H1 (cell line): Measurements from ENCODE around the gene JMJD8. TPM values are rescaled to one million over a fixed set of nuclear protein-coding genes. Genes with fewer than 3 reads are reported as not detected.

Source experiments
- FOSL1 ChIP-seq: IDR thresholded peaks from 2 replicates; pipeline ENCODE4 v1.6.1; 2011; ENCODE audit warnings: mild to moderate bottlenecking, low read depth, low read length, moderate library complexity; ENCODE audit not compliant: insufficient read depth
- GABPA ChIP-seq: IDR thresholded peaks from 2 replicates; pipeline ENCODE4 v1.6.1; 2011; ENCODE audit warnings: mild to moderate bottlenecking, low read length, moderate library complexity, borderline replicate concordance; ENCODE audit not compliant: insufficient read depth
- HDAC2 ChIP-seq, 2 experiments: fragments of 300-600 bp in 1 of 2; sonication (generic) in 1 of 2; IDR thresholded peaks; 2 replicates each; pipeline ENCODE4 v1.6.1; 2011 to 2012; ENCODE audit warnings: low read depth in 2 of 2, low read length in 2 of 2, mild to moderate bottlenecking in 2 of 2, moderate library complexity in 2 of 2, borderline replicate concordance in 1 of 2, inconsistent platforms in 1 of 2
- KDM5A ChIP-seq: fragments of 200-600 bp; IDR thresholded peaks from 2 replicates; pipeline ENCODE4 v1.7.1; 2012; ENCODE audit warnings: mild to moderate bottlenecking, low read length, inconsistent platforms, mixed read lengths
- NRF1 ChIP-seq: IDR thresholded peaks from 2 replicates; pipeline ENCODE4 v1.6.1; 2011; ENCODE audit warnings: mild to moderate bottlenecking, low read depth, low read length, improper control_type of control experiment
- PHF8 ChIP-seq: fragments of 200-600 bp; sonication (generic); conservative IDR thresholded peaks from 2 replicates; pipeline ENCODE4 v1.7.1; 2012; ENCODE audit warnings: low read depth, mild to moderate bottlenecking, inconsistent platforms, low read length, moderate library complexity
- POLR2AphosphoS5 ChIP-seq: IDR thresholded peaks from 2 replicates; pipeline ENCODE4 v1.6.1; 2011; ENCODE audit warnings: low read depth, low read length
- SP1 ChIP-seq: IDR thresholded peaks from 2 replicates; pipeline ENCODE4 v1.6.1; 2011; ENCODE audit warnings: low read depth, low read length
- SP2 ChIP-seq: IDR thresholded peaks from 2 replicates; pipeline ENCODE4 v1.6.1; 2012; ENCODE audit warnings: mild to moderate bottlenecking, low read length, inconsistent platforms
- TAF7 ChIP-seq: optimal IDR thresholded peaks from 2 replicates; pipeline ENCODE3; 2011; ENCODE audit warnings: low read depth, mild to moderate bottlenecking, inconsistent platforms, low read length, moderate library complexity, borderline replicate concordance
- YY1 ChIP-seq: IDR thresholded peaks from 2 replicates; pipeline ENCODE4 v1.6.1; 2011; ENCODE audit warnings: low read depth, mild to moderate bottlenecking, low read length
- polyA plus RNA-seq, 7 experiments: library from polyadenylated mRNA; depleted of rRNA in 3 of 7; stranded (reverse) in 5 of 7; unstranded in 2 of 7; fragments of >200 nt in 5 of 7; fragments of 200-250 nt in 2 of 7; gene quantifications; 1 replicate in 5 of 7; 2 replicates in 1 of 7; 4 replicates in 1 of 7; pipeline versions ENCODE4 v1.2.1 to v1.2.3, GENCODE V29; 2011 to 2013; ENCODE audit warnings: missing spikeins in 2 of 7, mixed read lengths in 2 of 7
- total RNA-seq: library from RNA; stranded (reverse); fragmentation: NEBNext Ultra II Directional; extraction: Animal tissue kit (Norgen Biotek cat#: 25700); gene quantifications from 2 replicates; pipeline ENCODE4 v1.2.1, GENCODE V29; 2021
- TF ChIP-seq, protein P1 (sequence below): IDR thresholded peaks from 2 replicates; pipeline ENCODE4 v1.6.1; 2012; ENCODE audit warnings: inconsistent platforms
- TF ChIP-seq, protein P2 (sequence below): IDR thresholded peaks from 2 replicates; pipeline ENCODE4 v1.6.1; 2011; ENCODE audit warnings: low read length, improper control_type of control experiment
- TF ChIP-seq, protein P3 (sequence below): IDR thresholded peaks from 2 replicates; pipeline ENCODE4 v1.6.1; 2012; ENCODE audit warnings: low read length, inconsistent platforms
- TF ChIP-seq, protein P4 (sequence below): IDR thresholded peaks from 2 replicates; pipeline ENCODE4 v1.6.1; 2012; ENCODE audit warnings: inconsistent platforms

The JMJD8 gene
- total and polyA plus RNA-seq, 2 of the 8 experiments (the other 6 are each of a cell fraction or from before 2014, with no cell fraction given), result 46.4 to 87.4 TPM

DNA sequence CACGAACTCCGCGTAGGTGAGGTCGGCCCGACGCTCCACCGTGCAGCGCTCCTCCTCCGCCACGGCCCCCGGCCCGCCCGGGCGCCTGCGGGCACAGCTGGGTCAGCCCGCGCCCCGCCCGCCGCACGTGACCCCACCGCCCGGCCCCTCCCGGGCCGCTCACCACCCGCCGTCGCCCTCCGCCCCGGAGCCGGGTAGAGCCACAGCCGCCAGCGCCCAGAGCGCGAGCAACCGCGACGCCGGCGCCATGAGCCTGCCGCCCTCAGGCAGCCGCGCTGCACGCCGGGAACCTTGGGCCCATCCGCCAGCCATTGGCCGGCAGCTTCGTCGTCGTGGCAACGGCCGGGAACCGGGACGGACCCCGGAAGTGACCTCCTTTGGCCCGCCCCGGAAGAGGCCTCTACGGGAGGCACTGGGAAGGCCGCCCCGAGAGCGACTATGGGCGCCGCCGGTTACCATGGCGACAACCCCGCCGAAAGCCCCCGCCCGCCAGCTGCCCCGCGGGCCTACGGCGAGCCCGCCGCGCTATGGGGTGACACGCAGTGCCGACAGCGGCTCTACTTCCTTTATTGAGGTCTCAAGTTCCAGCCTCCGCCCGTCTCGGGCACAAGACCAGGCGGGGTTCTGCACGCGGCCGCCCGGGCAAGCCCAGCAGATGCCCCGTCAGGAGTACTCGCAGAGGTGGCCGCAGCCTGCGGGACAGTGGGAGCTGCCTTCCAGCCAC lies at the start of gene JMJD8 (continued):
- TF ChIP-seq, protein P1, sequence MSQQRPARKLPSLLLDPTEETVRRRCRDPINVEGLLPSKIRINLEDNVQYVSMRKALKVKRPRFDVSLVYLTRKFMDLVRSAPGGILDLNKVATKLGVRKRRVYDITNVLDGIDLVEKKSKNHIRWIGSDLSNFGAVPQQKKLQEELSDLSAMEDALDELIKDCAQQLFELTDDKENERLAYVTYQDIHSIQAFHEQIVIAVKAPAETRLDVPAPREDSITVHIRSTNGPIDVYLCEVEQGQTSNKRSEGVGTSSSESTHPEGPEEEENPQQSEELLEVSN, result peak; percentile 92
- TF ChIP-seq SP2, result peak; percentile 32; the same call in 1 of the 2 replicates
- no peak for TF ChIP-seq NRF1
- peak; percentile 73; the same call in 1 of the 2 replicates for TF ChIP-seq POLR2AphosphoS5
- peak; percentile 82 for TF ChIP-seq PHF8
- no peak for TF ChIP-seq HDAC2 (IDR thresholded peaks at IDR 0.05; ENCODE audit: borderline replicate concordance in 1 of 2, low read depth in 2 of 2, low read length in 2 of 2)
- TF ChIP-seq YY1, result peak; percentile 89
- TF ChIP-seq SP1, result peak; percentile 55; the same call in 1 of the 2 replicates
- peak; percentile 91 for TF ChIP-seq GABPA
- TF ChIP-seq FOSL1, result no peak
- TF ChIP-seq, protein P2, sequence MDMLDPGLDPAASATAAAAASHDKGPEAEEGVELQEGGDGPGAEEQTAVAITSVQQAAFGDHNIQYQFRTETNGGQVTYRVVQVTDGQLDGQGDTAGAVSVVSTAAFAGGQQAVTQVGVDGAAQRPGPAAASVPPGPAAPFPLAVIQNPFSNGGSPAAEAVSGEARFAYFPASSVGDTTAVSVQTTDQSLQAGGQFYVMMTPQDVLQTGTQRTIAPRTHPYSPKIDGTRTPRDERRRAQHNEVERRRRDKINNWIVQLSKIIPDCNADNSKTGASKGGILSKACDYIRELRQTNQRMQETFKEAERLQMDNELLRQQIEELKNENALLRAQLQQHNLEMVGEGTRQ, result no peak
- TF ChIP-seq, protein P3, sequence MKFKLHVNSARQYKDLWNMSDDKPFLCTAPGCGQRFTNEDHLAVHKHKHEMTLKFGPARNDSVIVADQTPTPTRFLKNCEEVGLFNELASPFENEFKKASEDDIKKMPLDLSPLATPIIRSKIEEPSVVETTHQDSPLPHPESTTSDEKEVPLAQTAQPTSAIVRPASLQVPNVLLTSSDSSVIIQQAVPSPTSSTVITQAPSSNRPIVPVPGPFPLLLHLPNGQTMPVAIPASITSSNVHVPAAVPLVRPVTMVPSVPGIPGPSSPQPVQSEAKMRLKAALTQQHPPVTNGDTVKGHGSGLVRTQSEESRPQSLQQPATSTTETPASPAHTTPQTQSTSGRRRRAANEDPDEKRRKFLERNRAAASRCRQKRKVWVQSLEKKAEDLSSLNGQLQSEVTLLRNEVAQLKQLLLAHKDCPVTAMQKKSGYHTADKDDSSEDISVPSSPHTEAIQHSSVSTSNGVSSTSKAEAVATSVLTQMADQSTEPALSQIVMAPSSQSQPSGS, result peak; percentile 62; the same call in 1 of the 2 replicates
- 0 out of 2 replicates have a peak, but pooled peaks have one; percentile 42 for TF ChIP-seq KDM5A
- TF ChIP-seq, protein P4, sequence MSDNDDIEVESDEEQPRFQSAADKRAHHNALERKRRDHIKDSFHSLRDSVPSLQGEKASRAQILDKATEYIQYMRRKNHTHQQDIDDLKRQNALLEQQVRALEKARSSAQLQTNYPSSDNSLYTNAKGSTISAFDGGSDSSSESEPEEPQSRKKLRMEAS, result peak; percentile 88
- peak; percentile 92 for TF ChIP-seq TAF7
